Karpas-422 (cell line): ENCODE data around the gene CST11. TPM values are rescaled to one million over a fixed set of nuclear protein-coding genes. Genes with fewer than 3 reads are reported as not detected.

ENCODE experiments used
- DNase-seq: peaks from one replicate; pipeline ENCODE4 v3.0.0-alpha.2; 2015
- H2AFZ ChIP-seq: fragments of 200-600 bp; sonication (generic); 2 replicates; pipeline ENCODE4 v1.6.1; 2014; ENCODE audit warnings: antibody characterized with exemption, low read length, mixed read lengths
- H3K27ac ChIP-seq: fragments of 200-600 bp; sonication (generic); 2 replicates; pipeline ENCODE4 v1.5.1; 2014; ENCODE audit warnings: mild to moderate bottlenecking, low read length, moderate library complexity
- H3K27me3 ChIP-seq: fragments of 200-600 bp; sonication (generic); 2 replicates; pipeline ENCODE4 v1.6.1; 2014; ENCODE audit warnings: low read length, mixed read lengths
- H3K36me3 ChIP-seq: fragments of 200-600 bp; sonication (generic); 2 replicates; pipeline ENCODE4 v1.6.1; 2014; ENCODE audit warnings: low read length, mixed read lengths; ENCODE audit not compliant: insufficient read depth
- H3K4me1 ChIP-seq: fragments of 200-600 bp; sonication (generic); 2 replicates; pipeline ENCODE4 v1.6.1; 2014; ENCODE audit warnings: mild to moderate bottlenecking, low read length, mixed read lengths
- H3K4me2 ChIP-seq: fragments of 200-600 bp; sonication (generic); 2 replicates; pipeline ENCODE4 v1.6.1; 2014; ENCODE audit warnings: low read length, low read depth, mild to moderate bottlenecking; ENCODE audit not compliant: poor library complexity, severe bottlenecking
- H3K4me3 ChIP-seq: fragments of 200-600 bp; sonication (generic); 2 replicates; pipeline ENCODE4 v1.5.1; 2014; ENCODE audit warnings: mild to moderate bottlenecking, antibody characterized with exemption, low read length, mixed read lengths
- H3K79me2 ChIP-seq: fragments of 200-600 bp; sonication (generic); 2 replicates; pipeline ENCODE4 v1.6.1; 2014; ENCODE audit warnings: mild to moderate bottlenecking, low read length, mixed read lengths
- H3K9ac ChIP-seq: fragments of 200-600 bp; sonication (generic); 2 replicates; pipeline ENCODE4 v1.6.0; 2014; ENCODE audit warnings: low read length
- H3K9me2 ChIP-seq: fragments of 200-600 bp; sonication (generic), shearing (Covaris generic); replicated peaks from 2 replicates; pipeline ENCODE4 v1.6.0; 2014; ENCODE audit warnings: mild to moderate bottlenecking, low read length, moderate library complexity; ENCODE audit not compliant: insufficient read depth
- H3K9me3 ChIP-seq: fragments of 300-700, 200-600 bp; sonication (generic); 2 replicates; pipeline ENCODE4 v1.6.1; 2014; ENCODE audit warnings: low read length, mixed read lengths
- H4K20me1 ChIP-seq: fragments of 200-600 bp; sonication (generic); 2 replicates; pipeline ENCODE4 v1.6.1; 2014; ENCODE audit warnings: mild to moderate bottlenecking, antibody characterized with exemption, low read length, low read depth; ENCODE audit not compliant: insufficient read depth
- total RNA-seq: library from RNA; depleted of rRNA; stranded (reverse); fragments of >200 nt; shearing (Covaris generic); gene quantifications from 2 replicates; pipeline ENCODE4 v1.2.3, GENCODE V29; 2014; ENCODE audit warnings: low replicate concordance; rRNA removed

CST11 gene
- total RNA-seq: not detected in 2 replicates

- H3K36me3 ChIP-seq: no peaks in the 10 kb centered on the region
- no peaks in the 10 kb centered on the region for H3K4me1 ChIP-seq
Measured at GRCh38 chr20:23452776-23453175, at the start of gene CST11. Gene CST11 (minus strand): TSS chr20:23452876. CDS start chr20:23452811, 65 bp downstream.

GRCh38 chr20:23501926-23502325 is 49.2 kb upstream of the CST11 start:
- H3K27ac ChIP-seq: no peak overlapping the region
- H3K4me1 ChIP-seq: no peaks in the 10 kb centered on the region
- H3K27me3 ChIP-seq: no peaks in the 10 kb centered on the region
- no peaks in the 10 kb centered on the region for H3K36me3 ChIP-seq
- H3K9me3 ChIP-seq: no peaks in the 10 kb centered on the region
- no peak overlapping the region for H3K4me2 ChIP-seq
- H3K9me2 ChIP-seq: no peaks in the 10 kb centered on the region
- H3K9ac ChIP-seq: no peak overlapping the region
- H4K20me1 ChIP-seq: no peaks in the 10 kb centered on the region
- no peak overlapping the region for H3K4me3 ChIP-seq
- H2AFZ ChIP-seq: no peak overlapping the region
- no peaks in the 10 kb centered on the region for H3K79me2 ChIP-seq
- DNase-seq: no peak

More at GRCh38 chr20:23452776-23453175, at the start of gene CST11:
- no peaks in the 10 kb centered on the region for H3K9me2 ChIP-seq
- no peaks in the 10 kb centered on the region for H3K27me3 ChIP-seq
- H2AFZ ChIP-seq: no peak within 1 kb of the TSS
- no peak within 1 kb of the TSS for H3K27ac ChIP-seq
- H3K9me3 ChIP-seq: no peaks in the 10 kb centered on the region
- no peak within 1 kb of the TSS for H3K4me2 ChIP-seq
- H3K9ac ChIP-seq: no peak within 1 kb of the TSS
- no peak within 1 kb of the TSS for H3K4me3 ChIP-seq
- H4K20me1 ChIP-seq: no peaks in the 10 kb centered on the region
- DNase-seq: no peak
- no peaks in the 10 kb centered on the region for H3K79me2 ChIP-seq

GRCh38 chr20:23497536-23497935 is 44.9 kb upstream of the CST11 start:
- Histone ChIP-seq H3K4me2 (no peak overlapping the region), H3K27me3 (no peaks in the 10 kb centered on the region), H3K9me2 (no peaks in the 10 kb centered on the region), H3K4me3 (no peak overlapping the region), H3K4me1 (peaks cover 15% of the 10 kb centered on the region), H2AFZ (no peak overlapping the region), H3K36me3 (no peaks in the 10 kb centered on the region), H3K9ac (no peak overlapping the region), H3K79me2 (no peaks in the 10 kb centered on the region), H4K20me1 (no peaks in the 10 kb centered on the region), H3K27ac (no peak overlapping the region), H3K9me3 (no peaks in the 10 kb centered on the region)
- DNase-seq: no peak

- peak; percentile 43 for DNase-seq
- Histone ChIP-seq H3K9me3 (no peaks in the 10 kb centered on the region), H3K4me2 (peak overlapping the region; percentile 17), H2AFZ (no peak overlapping the region), H3K36me3 (no peaks in the 10 kb centered on the region), H4K20me1 (no peaks in the 10 kb centered on the region), H3K9me2 (no peaks in the 10 kb centered on the region), H3K79me2 (no peaks in the 10 kb centered on the region), H3K27me3 (no peaks in the 10 kb centered on the region), H3K4me1 (peaks cover 34% of the 10 kb centered on the region), H3K9ac (no peak overlapping the region), H3K4me3 (no peak overlapping the region), H3K27ac (no peak overlapping the region)
Measured at GRCh38 chr20:23493172-23493772, 40.6 kb upstream of the CST11 start.

GRCh38 chr20:23492292-23492691 is 39.6 kb upstream of the CST11 start:
- H3K27me3 ChIP-seq: no peaks in the 10 kb centered on the region
- no peaks in the 10 kb centered on the region for H4K20me1 ChIP-seq
- H3K36me3 ChIP-seq: no peaks in the 10 kb centered on the region
- no peak overlapping the region for H3K4me3 ChIP-seq
- H3K4me1 ChIP-seq: peaks cover 34% of the 10 kb centered on the region
- H3K79me2 ChIP-seq: no peaks in the 10 kb centered on the region
- no peak overlapping the region for H3K4me2 ChIP-seq
- H3K9me3 ChIP-seq: no peaks in the 10 kb centered on the region
- DNase-seq: no peak
- H2AFZ ChIP-seq: no peak overlapping the region
- no peak overlapping the region for H3K9ac ChIP-seq
- no peak overlapping the region for H3K27ac ChIP-seq
- H3K9me2 ChIP-seq: no peaks in the 10 kb centered on the region

- no peaks in the 10 kb centered on the region for H3K27me3 ChIP-seq
Measured at GRCh38 chr20:23490817-23491216, 38.1 kb upstream of the CST11 start, which contains the start of gene CST8. Gene CST8 (plus strand): TSS chr20:23491117. CDS start chr20:23491668, 551 bp downstream.

GRCh38 chr20:23488996-23489395 is 36.3 kb upstream of the CST11 start:
- H3K79me2 ChIP-seq: no peaks in the 10 kb centered on the region
- peak overlapping the region; percentile 82 for H3K27ac ChIP-seq
- peak; percentile 80 for DNase-seq
- H3K27me3 ChIP-seq: no peaks in the 10 kb centered on the region
- no peaks in the 10 kb centered on the region for H4K20me1 ChIP-seq
- no peaks in the 10 kb centered on the region for H3K36me3 ChIP-seq
- H3K9ac ChIP-seq: no peak overlapping the region
- H3K4me3 ChIP-seq: no peak overlapping the region
- H3K9me3 ChIP-seq: no peaks in the 10 kb centered on the region
- H3K9me2 ChIP-seq: no peaks in the 10 kb centered on the region
- H3K4me2 ChIP-seq: peak overlapping the region; percentile 42
- no peak overlapping the region for H2AFZ ChIP-seq
- peaks cover 42% of the 10 kb centered on the region for H3K4me1 ChIP-seq

More at GRCh38 chr20:23490817-23491216, 38.1 kb upstream of the CST11 start, which contains the start of gene CST8:
- Histone ChIP-seq H3K9me3 (no peaks in the 10 kb centered on the region), H3K27ac (no peak within 1 kb of the TSS), H3K4me2 (no peak within 1 kb of the TSS), H4K20me1 (no peaks in the 10 kb centered on the region), H3K79me2 (no peaks in the 10 kb centered on the region), H3K36me3 (no peaks in the 10 kb centered on the region), H3K9me2 (no peaks in the 10 kb centered on the region), H3K4me3 (no peak within 1 kb of the TSS), H3K4me1 (peaks cover 34% of the 10 kb centered on the region), H2AFZ (no peak within 1 kb of the TSS), H3K9ac (no peak within 1 kb of the TSS)
- DNase-seq: no peak

- DNase-seq: peak; percentile 66
- no peak overlapping the region for H2AFZ ChIP-seq
- H3K9me3 ChIP-seq: no peaks in the 10 kb centered on the region
- no peak overlapping the region for H3K9ac ChIP-seq
- H3K27me3 ChIP-seq: no peaks in the 10 kb centered on the region
- H3K36me3 ChIP-seq: no peaks in the 10 kb centered on the region
- H3K4me1 ChIP-seq: peaks cover 42% of the 10 kb centered on the region
- H3K4me3 ChIP-seq: no peak overlapping the region
- no peaks in the 10 kb centered on the region for H3K9me2 ChIP-seq
- H3K27ac ChIP-seq: peak overlapping the region; percentile 82
- H3K79me2 ChIP-seq: no peaks in the 10 kb centered on the region
- no peaks in the 10 kb centered on the region for H4K20me1 ChIP-seq
- H3K4me2 ChIP-seq: peak overlapping the region; percentile 42
Measured at GRCh38 chr20:23488470-23488869, 35.8 kb upstream of the CST11 start.
